Activated CD8-positive, alpha-beta memory T cell treated with anti-CD3 and anti-CD28 coated beads for 36 hours (primary cell): ENCODE results near the gene TELO2. TPM values are rescaled to one million over a fixed set of nuclear protein-coding genes. Genes with fewer than 3 reads are reported as not detected.

Experiments used
- CTCF ChIA-PET: fragments of 350-600 bp; sonication (Branson Sonifier 250); formaldehyde crosslinking; loops from one replicate; lab custom pipeline; 2021; ENCODE audit warnings: antibody characterized with exemption; lab: Charles Lee
- POLR2A ChIA-PET: fragments of 350-600 bp; sonication (Branson Sonifier 250); formaldehyde crosslinking; loops from one replicate; lab custom pipeline; 2021; ENCODE audit warnings: antibody characterized with exemption; lab: Charles Lee
- total RNA-seq, 2 experiments: library from RNA; stranded (reverse); gene quantifications; one replicate each; pipeline ENCODE4 v1.2.3, GENCODE V29; 2021

The TELO2 gene
- total RNA-seq, 2 experiments from 2014 or later = 88.2 to 89.3 TPM

DNA sequence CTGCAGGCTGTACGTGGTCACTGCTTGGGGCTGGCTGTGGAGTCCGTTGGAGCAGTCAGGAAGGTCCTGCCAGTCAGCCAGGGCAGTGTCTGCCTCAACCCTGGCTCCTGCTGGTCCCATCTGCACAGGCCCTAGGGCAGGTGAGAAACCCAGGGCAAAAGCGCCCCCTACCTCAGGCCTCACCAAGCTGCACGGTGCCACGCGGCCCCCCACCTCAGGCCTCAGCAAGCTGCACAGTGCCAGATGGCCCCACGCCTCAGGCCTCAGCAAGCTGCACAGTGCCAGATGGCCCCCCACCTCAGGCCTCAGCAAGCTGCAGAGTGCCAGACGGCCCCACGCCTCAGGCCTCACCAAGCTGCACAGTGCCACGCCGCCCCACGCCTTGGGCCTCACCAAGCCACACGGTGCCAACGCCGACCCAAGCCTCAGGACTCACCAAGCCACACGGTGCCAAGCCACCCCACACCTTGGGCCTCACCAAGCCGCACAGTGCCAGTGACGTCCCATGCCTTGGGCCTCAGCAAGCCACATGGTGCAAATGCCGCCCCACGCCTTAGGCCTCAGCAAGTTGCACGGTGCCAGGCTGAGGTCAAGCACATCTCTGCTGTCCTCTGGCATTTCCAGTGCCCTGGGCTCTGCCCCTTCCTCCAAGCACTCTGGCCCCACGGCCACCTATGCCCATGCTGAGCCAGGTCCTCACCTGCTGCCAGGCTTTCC, 45.8 kb downstream of the TELO2 start:
- ChIA-PET POLR2A (no interaction called here), CTCF (no interaction called here)

DNA sequence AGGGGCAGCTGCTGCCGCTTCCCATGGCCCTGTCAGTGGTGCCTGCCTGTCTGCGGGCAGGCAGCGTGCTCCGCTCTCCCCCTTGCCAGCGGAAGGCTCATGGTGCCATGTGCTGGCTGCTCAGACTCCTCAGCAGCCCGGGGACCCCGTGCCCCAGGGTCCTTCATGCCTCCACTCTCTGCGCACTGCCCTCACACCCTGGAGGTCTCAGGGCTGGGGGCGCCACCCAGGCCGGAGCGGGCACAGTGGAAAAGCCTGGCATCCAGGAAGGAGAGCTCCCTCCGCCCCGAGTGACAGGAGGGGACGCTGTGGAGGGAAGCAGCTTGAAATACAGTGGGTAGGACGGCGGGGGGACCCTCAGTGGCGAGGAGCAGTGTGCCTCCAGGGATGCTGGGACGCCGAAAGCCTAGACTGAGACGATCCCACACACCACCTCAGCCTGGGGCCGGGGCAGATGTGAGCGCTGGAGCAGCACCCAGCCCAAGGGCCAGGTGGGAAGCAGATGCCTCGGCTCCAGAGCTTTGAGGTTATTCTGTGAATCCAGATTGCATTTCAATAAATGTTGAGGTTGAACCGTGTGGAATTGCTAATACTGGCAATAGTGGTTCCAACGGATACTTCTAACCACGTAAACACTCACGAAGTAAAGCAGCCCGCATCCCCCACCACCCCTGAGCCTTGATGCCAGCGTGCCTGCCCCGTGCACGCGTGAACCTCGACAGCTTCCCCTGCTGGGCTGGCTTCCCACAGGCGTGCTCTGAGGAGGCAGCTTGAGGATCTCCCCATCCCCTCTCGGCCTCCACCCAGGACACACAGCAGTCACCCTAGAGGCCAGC, 46.8 kb downstream of the TELO2 start:
- POLR2A ChIA-PET = no interaction called here
- CTCF ChIA-PET = no interaction called here

GRCh38 chr16:1540556-1540855, 47.3 kb downstream of the TELO2 start:
- ChIA-PET POLR2A (no interaction called here), CTCF (no interaction called here)

DNA sequence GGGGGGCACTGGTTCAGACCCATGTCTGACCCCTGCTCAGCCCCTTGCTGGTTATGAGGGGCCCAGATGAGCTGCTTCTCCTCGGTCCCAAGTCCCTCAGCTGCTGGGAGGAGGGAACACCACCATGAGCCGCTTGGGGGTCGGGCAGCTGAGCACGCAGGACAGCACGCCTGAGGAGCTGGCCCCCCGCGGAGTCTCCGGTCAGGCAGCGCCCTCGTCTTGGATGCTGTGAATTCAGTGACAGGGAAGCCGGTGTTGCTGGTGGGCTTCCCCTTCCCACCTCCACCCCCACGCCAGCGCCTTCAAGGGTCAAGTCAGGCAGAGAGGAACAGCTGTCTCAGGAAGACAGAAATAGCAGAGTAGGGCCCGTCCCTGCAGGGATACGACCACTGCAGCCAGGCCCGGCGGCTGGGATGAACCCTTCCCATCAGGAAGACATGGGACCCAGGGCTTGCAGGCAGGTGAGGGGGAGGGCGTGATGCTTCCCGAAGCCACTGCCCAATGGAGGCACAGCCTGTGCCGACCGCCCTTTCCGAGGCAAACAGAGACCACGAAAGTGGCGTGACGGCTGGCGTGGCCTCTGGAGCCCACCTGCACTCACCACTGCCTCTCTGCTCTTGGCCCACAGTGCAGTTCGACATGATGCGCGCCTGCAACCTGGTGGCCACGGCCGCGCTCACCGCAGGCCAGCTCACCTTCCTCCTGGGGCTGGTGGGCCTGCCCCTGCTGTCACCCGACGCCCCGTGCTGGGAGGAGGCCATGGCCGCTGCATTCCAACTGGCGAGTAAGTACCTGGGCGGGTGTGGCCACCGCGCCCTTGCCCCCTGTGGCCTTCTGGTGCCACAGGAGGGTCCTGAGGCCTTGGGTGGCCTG, 48.4 kb downstream of the TELO2 start:
- ChIA-PET CTCF (no interaction called here), POLR2A (no interaction called here)

- POLR2A ChIA-PET = no interaction called here
Observed at GRCh38 chr16:1542166-1542500, 49.0 kb downstream of the TELO2 start.

DNA sequence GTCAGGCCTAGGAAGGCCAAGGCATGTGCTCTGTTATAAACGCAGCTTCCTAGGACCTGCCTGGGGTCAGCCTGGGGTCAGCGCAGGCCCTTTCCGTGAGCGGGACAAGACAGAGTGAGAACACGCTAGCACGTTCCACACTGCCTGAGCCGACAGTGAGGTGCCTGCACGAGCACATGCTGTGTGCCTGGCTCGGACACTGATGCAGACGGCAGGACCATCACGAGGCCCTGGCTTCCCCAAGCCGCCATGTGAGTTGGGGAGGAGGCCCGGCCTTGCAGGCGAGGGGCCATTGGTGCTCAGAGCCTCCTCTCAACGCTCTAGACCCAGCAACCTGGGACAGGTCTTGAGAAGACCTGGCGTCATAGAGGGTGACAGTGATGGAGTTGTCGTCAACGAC, 49.4 kb downstream of the TELO2 start:
- ChIA-PET POLR2A (interaction anchor here (1.5 kb wide), 1 partner anchor 9 kb away, joined by 6 read pairs; the partner anchor contains the start of gene TMEM204), CTCF (no interaction called here)

More at GRCh38 chr16:1542166-1542500, 49.0 kb downstream of the TELO2 start:
- CTCF ChIA-PET = no interaction called here

DNA sequence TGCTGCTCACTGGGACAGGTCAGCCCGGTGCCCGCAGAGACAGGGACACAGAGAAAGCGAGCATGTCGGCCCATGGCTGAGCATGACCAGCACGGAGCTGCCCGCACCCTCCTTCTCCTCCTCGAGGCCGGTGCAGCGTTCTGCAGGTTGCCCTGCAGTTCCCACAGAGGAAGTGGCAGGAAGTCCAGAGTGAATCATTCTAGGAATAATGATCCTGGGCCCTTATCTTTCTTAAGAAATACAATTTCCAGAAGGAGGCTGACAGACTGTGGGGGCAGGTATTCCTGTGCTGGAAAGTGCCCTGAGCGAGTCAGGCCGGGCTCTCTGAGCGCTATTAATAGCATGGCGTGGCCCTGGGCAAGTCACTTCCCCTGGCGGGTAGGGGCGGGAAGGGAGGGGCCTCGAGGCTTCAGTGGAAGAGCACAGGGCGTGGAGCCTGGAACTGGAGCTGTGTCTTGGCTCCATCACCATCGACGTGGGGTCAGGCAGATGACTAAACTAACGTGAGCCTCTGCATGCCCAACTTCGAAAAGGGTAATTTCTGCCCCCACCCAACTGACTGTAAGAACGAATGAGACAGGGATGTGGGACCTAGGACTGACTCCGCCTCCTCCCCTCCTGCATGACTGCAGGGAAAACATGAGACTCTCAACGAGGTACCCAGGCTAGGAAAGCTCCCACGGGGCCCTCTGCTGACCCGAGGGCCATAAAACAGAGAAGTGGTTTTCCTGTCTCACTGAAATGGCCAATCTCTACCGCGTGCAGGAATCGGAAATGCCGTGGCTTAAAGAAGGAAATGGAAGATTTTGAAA, 50.1 kb downstream of the TELO2 start:
- CTCF ChIA-PET = interaction anchor here (0.7 to 1.3 kb wide), 2 partner anchors 11 to 59 kb away, joined by 3 to 4 read pairs; no protein-coding TSS in a partner anchor
- POLR2A ChIA-PET = interaction anchor here (1.5 kb wide), 1 partner anchor 10 kb away, joined by 6 read pairs; the partner anchor contains the start of gene TMEM204

DNA sequence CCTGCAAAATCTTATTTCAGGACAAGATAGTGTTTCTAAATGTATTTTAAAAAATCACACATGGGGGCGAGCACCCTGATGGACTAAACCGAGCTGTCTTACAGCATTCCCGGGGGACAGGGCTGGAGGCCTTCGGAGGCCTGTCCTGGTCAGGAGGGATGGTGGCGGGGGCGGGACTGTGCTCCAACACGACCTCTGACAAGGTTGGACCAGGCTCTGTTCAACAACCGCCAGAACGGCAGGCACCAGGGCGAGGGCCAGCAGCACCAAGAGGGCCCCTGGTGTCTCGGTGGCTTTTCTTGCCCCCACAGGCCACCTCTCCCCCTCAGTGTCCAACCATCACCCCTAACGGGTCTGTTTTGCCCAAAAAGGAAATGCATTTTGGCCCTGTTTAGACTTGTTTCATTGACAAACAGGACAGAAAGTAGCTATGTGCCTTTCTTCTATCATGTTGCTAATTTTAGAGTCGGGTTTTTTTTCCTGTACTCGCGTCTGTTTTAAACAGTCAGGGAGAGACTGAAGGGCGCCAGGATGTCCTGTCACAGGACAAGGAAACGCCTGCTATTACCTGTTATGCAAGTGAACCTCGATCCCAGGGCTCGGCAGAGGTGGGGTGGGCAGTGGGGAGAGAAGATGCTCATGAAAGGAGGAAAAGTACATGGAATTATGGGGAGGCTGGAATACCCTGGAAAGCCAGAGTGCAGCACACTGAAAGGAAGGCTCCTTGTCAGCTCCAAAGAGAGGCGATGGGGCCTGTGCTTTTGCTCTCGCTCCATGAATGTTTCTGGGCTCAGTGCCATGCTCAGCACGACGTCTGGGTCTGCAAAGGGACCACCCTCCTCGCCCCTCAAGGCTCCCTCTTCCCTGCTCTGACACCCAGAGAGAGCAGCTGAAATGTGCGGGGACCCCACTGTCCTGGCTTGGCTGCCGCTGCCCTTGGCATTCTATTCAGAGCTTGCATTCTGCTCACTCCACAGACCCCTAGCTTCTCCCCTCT, 52.2 kb downstream of the TELO2 start:
- POLR2A ChIA-PET = no interaction called here
- CTCF ChIA-PET = no interaction called here

- ChIA-PET CTCF (no interaction called here), POLR2A (no interaction called here)
Observed at GRCh38 chr16:1546430-1546829, 53.3 kb downstream of the TELO2 start.

DNA sequence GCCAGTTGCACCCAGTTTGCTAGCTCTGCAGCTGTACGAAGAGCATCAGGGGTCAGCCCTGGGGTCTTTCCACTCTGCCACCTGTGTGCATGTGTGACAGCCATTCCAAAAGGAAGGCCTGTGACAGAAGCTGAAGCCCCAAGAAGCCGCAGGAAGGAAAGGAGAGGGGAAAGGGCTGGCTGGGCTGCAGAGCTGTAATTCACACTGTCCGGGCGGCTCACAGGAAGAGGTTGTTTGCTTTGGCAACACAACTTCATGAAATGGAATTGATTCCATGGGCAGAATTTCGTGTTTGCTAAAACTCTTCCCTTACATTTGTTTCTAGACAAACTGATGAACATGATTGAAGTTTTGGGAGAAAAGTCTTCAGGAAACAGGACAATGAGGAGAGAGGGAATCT, 55.1 kb downstream of the TELO2 start:
- ChIA-PET POLR2A (no interaction called here), CTCF (interaction anchor here (0.8 kb wide), 1 partner anchor 15 kb away, joined by 3 read pairs; the partner anchor contains the start of gene TMEM204)

GRCh38 chr16:1548727-1549126, 55.6 kb downstream of the TELO2 start:
- CTCF ChIA-PET = no interaction called here
- POLR2A ChIA-PET = no interaction called here

DNA sequence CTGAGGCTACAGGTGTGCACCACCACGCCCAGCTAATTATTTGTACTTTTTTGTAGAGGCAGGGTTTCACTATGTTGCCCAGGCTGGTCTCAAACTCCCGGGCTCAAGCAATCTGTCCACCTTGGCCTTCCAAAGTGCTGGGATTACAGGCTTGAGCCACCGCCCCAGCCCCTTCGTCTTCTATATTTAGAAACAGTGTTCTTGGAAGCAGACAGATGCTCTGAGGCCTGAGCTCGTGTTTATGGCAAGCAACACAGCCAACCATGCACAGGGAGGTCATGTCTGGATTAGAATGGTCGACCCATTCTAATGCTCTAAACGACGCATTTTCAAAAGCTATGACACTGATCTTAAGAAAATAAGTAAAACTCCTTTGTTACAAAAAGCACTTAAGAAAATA, 56.9 kb downstream of the TELO2 start:
- CTCF ChIA-PET = interaction anchor here (0.6 kb wide), 1 partner anchor 12 kb away, joined by 3 read pairs; no protein-coding TSS in a partner anchor

GRCh38 chr16:1550696-1551095, 57.5 kb downstream of the TELO2 start:
- CTCF ChIA-PET = interaction anchor here (0.6 kb wide), 1 partner anchor 11 kb away, joined by 3 read pairs; no protein-coding TSS in a partner anchor
- POLR2A ChIA-PET = no interaction called here

More for the DNA sequence above, 56.9 kb downstream of the TELO2 start:
- POLR2A ChIA-PET = no interaction called here

GRCh38 chr16:1551166-1551565, 58.0 kb downstream of the TELO2 start:
- ChIA-PET POLR2A (no interaction called here), CTCF (no interaction called here)

DNA sequence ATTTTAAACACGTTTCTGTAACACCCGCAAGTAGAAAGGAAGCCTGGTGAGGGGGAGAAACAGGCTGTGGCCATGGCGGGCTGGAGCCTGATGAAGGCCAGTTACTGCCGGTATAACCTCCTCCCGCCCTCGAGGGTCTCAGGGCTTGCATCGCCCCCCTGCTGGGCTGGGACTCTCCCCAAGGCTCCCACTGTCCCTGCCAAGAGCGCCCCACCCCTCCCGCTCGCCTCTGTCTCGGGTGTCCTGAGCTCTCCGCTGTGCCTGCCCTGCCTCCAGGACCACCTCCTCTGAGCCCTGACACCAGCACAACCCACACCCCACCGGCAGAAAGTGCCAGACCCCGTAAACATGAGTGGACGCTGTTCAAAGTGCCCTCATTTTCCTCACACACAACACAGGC, 59.0 kb downstream of the TELO2 start:
- CTCF ChIA-PET = interaction anchor here (0.6 kb wide), 1 partner anchor 48 kb away, joined by 4 read pairs; no protein-coding TSS in a partner anchor
- POLR2A ChIA-PET = no interaction called here

DNA sequence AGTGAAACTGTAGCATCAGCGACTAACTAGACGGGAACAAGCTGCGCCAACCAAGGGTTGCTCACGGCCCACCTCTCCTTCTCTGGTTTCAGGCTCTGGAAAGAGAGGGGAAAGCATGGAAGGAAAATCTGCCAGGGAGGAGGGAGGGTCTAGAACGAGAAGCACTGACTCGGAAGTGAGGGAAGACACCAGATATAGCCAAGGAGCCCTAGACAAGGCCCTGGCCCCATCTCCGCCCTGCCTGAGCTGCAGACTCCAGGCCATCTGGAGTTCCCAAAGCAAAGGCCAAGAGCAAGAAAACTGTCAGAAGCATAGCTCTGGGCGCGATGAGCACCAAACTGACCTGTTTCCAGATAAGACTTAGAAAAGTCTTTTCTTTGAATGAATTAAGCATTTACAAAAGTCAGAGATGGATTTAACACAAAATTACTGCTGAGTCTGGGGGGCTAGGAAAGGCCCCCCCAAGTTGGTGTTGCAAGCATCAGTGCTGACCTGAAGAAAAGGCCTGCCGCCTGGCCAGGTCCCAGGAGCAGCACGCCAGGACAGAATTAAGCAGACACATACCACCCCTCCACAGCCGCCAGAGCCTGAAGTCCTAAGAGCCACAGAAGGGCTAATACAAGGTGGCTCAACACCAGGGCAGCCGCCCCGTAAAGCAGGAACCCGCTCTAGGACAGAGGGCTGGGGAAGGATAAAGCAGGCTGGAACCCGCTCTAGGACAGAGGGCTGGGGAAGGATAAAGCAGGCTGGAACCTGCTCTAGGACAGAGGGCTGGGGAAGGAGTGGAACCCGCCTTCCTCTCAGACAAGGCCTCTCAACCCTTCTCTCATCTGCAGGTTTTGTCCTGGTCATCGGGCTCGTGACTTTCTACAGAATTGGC, 61.0 kb downstream of the TELO2 start:
- ChIA-PET CTCF (no interaction called here), POLR2A (no interaction called here)
